Nephron (organoid): ENCODE results near the gene ST8SIA4.

ENCODE experiments used
- H3K27ac Mint-ChIP-seq, 3 experiments: 2 replicates each; pipeline ENCODE4 v1.8.0; 2020; ENCODE audit warnings: mixed read lengths in 3 of 3, mild to moderate bottlenecking in 2 of 3, moderate library complexity in 1 of 3
- H3K27me3 Mint-ChIP-seq: 2 replicates; pipeline ENCODE4 v1.8.0; 2021; ENCODE audit warnings: low read depth, mild to moderate bottlenecking, moderate library complexity, mixed read lengths
- H3K36me3 Mint-ChIP-seq: 2 replicates; pipeline ENCODE4 v1.8.0; 2020; ENCODE audit warnings: low read depth, mixed read lengths
- H3K4me1 Mint-ChIP-seq: 2 replicates; pipeline ENCODE4 v1.8.0; 2020; ENCODE audit warnings: mixed read lengths
- H3K4me3 Mint-ChIP-seq, 3 experiments: 2 replicates each; pipeline ENCODE4 v1.8.0; 2020; ENCODE audit warnings: mild to moderate bottlenecking in 3 of 3, mixed read lengths in 3 of 3, moderate library complexity in 2 of 3
- H3K9me3 Mint-ChIP-seq: 2 replicates; pipeline ENCODE4 v1.8.0; 2020; ENCODE audit warnings: mixed read lengths
- CTCF ChIP-seq, 3 experiments: fragments of 200-600 bp; sonication (generic); IDR thresholded peaks; one replicate each; pipeline ENCODE4 v1.5.0; 2021; ENCODE audit warnings: antibody characterized with exemption in 3 of 3; ENCODE audit not compliant: unreplicated experiment in 3 of 3

ST8SIA4 gene

GRCh38 chr5:100863739-100864138 is 39.3 kb downstream of the ST8SIA4 start:
- Mint-ChIP-seq H3K4me3 (no peak overlapping the region), H3K9me3 (no peaks in the 10 kb centered on the region), H3K4me1 (no peaks in the 10 kb centered on the region), H3K36me3 (no peaks in the 10 kb centered on the region), H3K27me3 (no peaks in the 10 kb centered on the region), H3K27ac (no peak overlapping the region)
- no peak for TF ChIP-seq CTCF (IDR thresholded peaks at IDR 0.05; ENCODE audit: unreplicated experiment in 3 of 3)

GRCh38 chr5:100861148-100861547 is 41.9 kb downstream of the ST8SIA4 start:
- H3K9me3 Mint-ChIP-seq: no peaks in the 10 kb centered on the region
- no peaks in the 10 kb centered on the region for H3K36me3 Mint-ChIP-seq
- no peak for TF ChIP-seq CTCF (IDR thresholded peaks at IDR 0.05; ENCODE audit: unreplicated experiment in 3 of 3)
- peaks cover 5% of the 10 kb centered on the region for H3K4me1 Mint-ChIP-seq
- H3K27ac Mint-ChIP-seq: no peak overlapping the region
- H3K27me3 Mint-ChIP-seq: no peaks in the 10 kb centered on the region
- H3K4me3 Mint-ChIP-seq: no peak overlapping the region

GRCh38 chr5:100860407-100860806 is 42.7 kb downstream of the ST8SIA4 start:
- no peak for TF ChIP-seq CTCF (IDR thresholded peaks at IDR 0.05; ENCODE audit: unreplicated experiment in 3 of 3)
- Mint-ChIP-seq H3K27ac (no peak overlapping the region), H3K27me3 (no peaks in the 10 kb centered on the region), H3K36me3 (no peaks in the 10 kb centered on the region), H3K4me3 (no peak overlapping the region), H3K4me1 (peaks cover 5% of the 10 kb centered on the region), H3K9me3 (no peaks in the 10 kb centered on the region)

GRCh38 chr5:100858987-100859545 is 44.0 kb downstream of the ST8SIA4 start:
- H3K27ac Mint-ChIP-seq: no peak overlapping the region
- no peak overlapping the region for H3K4me3 Mint-ChIP-seq

GRCh38 chr5:100856462-100856861 is 46.6 kb downstream of the ST8SIA4 start:
- no peaks in the 10 kb centered on the region for H3K9me3 Mint-ChIP-seq
- H3K27me3 Mint-ChIP-seq: no peaks in the 10 kb centered on the region
- H3K4me3 Mint-ChIP-seq: no peak overlapping the region
- no peak overlapping the region for H3K27ac Mint-ChIP-seq
- peaks cover 5% of the 10 kb centered on the region for H3K36me3 Mint-ChIP-seq
- H3K4me1 Mint-ChIP-seq: peaks cover 5% of the 10 kb centered on the region
- no peak for TF ChIP-seq CTCF (IDR thresholded peaks at IDR 0.05; ENCODE audit: unreplicated experiment in 3 of 3)

More at GRCh38 chr5:100858987-100859545, 44.0 kb downstream of the ST8SIA4 start:
- Mint-ChIP-seq H3K4me1 (peaks cover 5% of the 10 kb centered on the region), H3K27me3 (no peaks in the 10 kb centered on the region), H3K9me3 (no peaks in the 10 kb centered on the region), H3K36me3 (peaks cover 5% of the 10 kb centered on the region)
- no peak for TF ChIP-seq CTCF (IDR thresholded peaks at IDR 0.05; ENCODE audit: unreplicated experiment in 3 of 3)

GRCh38 chr5:100855937-100856430 is 47.1 kb downstream of the ST8SIA4 start:
- no peak for TF ChIP-seq CTCF (IDR thresholded peaks at IDR 0.05; ENCODE audit: unreplicated experiment in 3 of 3)
- Mint-ChIP-seq H3K4me1 (peaks cover 5% of the 10 kb centered on the region), H3K27ac (no peak overlapping the region), H3K9me3 (no peaks in the 10 kb centered on the region), H3K36me3 (peaks cover 5% of the 10 kb centered on the region), H3K4me3 (no peak overlapping the region), H3K27me3 (no peaks in the 10 kb centered on the region)
